GM21390 (cell line): Measurements from ENCODE around the gene SLC46A2.

Experiments used
- ATAC-seq: cut with Tn5 transposase; IDR thresholded peaks from one replicate; pipeline ENCODE4 v1.9.1; 2021; ENCODE audit not compliant: unreplicated experiment

SLC46A2 gene

DNA sequence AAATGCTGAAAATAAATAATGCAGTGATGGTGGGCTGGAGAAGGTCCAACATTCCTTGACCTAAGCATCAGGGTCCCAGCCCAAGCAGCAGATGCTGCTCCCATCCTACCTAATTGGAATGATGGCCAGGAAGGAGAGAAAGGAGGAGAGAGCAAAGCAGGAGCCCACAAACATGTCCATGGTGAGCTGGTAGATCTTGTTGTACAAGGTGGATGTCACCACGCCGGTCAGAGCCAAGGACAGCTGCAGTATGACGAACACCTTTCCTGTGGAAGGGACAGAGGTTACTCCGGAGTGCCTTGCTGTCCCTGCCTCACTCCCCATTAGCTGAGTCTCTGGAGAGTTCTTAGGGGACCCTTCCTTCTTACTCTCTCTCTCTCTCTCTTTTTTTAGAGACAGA lies 4.3 kb downstream of the SLC46A2 start:
- no peak for ATAC-seq

DNA sequence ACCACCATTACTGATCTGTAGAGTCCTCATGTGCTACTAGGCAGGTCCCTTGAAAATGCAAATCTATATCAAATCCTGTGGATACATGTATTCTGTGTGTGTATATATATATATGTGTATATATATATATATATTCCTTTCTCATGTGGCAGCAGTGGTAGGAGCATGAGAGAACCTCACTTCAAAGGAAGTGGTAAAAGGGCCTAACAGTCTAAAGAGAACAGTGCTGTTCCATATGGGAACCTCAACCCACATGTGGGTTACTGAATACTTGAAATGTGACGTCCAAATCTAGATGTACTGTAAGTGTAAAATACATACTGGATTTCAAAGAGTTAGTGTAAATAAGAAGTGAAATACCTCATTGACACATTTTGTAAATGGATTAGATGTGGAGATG lies 5.4 kb downstream of the SLC46A2 start:
- no peak for ATAC-seq

DNA sequence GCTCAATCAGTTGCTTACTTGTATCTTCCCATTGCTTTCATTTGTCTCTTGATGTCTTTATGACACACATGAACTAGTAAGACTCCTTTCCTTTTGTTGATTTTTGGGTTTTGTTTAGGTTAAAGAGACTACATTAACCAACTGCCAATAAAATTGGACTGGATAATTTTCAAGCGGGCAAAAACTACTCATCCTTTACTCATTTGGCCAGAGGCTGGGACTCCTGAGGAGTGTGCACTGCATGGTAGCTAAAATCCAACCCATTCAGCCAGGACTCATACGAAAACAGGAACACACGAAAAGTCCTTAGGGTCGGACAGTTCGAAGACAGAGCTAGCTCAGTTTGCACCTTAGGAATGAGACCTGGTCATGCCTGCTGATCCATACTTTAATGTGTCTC lies 6.0 kb downstream of the SLC46A2 start:
- no peak for ATAC-seq

DNA sequence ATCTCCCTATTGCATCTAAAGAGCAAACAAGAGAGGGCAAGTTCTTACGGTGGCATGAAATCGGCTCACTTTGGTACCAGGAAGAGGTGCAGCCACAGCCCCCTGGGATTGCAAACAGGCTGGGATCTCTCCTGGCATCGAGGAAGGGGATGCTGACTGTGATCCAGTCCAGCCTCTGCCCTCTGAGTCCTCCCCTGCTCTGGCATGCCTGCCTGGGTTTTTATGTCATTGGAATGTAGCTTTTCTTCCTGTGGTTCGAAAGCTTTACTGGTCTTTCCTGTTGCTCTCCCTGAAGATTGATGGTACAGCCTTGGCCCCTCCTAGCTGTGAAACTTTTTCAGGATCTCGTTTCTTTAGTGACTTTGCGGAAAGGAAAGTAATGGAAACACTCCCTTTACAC lies 6.6 kb downstream of the SLC46A2 start:
- ATAC-seq, result no peak

DNA sequence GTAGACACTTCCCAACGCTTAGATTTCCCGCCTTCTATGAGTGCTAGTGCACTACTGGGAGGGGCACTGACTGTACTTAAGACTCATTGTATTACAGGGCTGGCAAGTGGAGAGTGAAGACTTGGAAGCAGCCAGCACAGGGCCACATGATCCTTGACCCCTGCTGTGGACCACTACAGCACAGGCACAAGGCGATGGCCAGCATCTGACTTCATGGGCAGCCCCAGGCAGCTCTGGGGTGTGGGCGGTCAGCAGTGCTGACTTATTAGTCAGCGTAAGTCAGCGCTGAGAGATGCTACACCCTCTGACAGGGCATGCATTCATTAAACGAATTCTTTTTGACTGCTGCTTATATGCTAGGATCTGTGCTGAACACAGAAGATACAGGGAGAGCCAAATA lies 9.3 kb downstream of the SLC46A2 start:
- no peak for ATAC-seq

DNA sequence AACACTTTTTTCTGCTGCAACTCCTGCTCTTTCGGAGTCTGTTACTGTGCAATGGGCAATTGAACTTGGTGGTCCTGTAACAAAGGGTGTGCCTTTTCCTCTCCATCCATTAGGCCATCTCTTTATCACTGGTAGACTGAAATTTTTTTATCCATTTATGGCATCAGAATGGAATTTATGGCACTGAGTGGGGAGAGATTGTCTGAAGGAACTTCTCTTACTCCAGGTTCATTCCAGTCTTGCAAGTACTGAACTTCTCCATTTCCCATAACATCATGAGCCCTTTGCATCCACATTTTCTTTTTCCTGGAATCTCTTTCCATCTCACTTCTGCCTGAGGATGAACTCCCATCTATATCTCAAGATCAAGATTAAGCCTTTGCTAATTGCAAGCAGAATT lies 10.0 kb downstream of the SLC46A2 start:
- no peak for ATAC-seq

DNA sequence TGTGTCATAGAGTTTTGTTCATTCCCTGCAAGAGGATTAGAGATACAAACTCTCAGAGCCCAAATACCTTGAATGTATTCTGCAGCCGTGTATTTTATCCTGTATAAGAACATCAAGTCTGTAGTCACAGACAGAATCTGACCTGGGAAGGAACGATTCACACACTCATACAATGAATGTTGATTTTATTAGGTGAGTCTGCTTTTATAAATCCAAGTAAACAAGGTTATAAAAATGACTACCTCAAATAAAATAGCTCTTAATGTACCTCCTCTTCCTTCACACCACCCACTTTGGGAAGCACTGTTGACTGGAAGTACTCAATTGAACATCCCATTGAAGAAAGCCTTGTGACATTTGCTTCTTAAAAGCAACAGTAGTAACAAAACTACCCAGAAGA lies 11.9 kb downstream of the SLC46A2 start:
- ATAC-seq, result no peak

DNA sequence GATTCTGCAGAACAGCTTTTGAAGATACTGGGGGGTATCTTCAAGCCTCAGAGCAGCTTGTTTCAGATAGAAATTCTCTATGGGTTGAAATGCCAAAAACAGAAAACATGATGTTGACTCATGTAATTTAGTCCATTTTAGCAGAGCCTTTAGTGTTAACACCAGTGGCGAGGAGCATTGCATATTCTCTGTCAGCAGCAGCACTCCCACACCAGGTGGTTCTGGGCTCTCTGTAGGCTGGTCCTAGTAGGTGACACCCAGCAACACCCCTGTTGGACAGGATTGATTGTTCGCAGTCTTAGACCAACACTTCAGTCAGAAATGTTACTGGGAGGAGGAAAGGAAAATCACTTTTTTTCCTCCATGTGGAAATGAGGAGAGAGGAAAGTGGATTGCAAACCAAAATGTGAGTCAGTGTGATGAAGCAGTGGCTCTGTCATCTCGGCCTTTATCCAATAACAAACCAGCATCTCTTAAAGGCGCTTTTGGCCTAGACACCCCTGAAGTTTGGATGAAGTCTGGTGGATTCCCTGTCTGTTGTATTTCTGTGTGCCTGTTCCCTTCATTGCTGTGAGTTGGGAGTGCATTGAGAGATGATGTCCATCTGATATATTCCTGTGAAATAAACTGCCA lies 16.8 kb downstream of the SLC46A2 start:
- no peak for ATAC-seq

DNA sequence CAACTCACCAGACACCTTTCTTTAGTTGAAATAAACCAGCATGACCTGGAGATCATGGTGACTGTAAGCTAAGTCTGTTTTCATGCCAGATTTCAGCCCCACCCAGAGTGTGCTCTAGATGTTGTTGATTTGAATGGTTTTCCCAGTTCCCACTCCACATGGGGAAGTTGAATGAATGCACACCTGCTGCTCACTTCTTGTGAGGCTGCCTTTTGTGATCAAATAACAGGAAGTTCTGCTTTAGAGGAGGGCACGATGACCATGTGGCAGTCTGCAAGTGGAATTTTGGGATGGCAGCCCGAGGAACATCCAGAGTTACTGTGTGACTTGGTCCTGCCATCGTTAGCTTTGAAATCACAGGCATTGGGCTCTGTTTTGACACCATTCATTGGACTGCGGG lies 18.7 kb downstream of the SLC46A2 start:
- no peak for ATAC-seq

DNA sequence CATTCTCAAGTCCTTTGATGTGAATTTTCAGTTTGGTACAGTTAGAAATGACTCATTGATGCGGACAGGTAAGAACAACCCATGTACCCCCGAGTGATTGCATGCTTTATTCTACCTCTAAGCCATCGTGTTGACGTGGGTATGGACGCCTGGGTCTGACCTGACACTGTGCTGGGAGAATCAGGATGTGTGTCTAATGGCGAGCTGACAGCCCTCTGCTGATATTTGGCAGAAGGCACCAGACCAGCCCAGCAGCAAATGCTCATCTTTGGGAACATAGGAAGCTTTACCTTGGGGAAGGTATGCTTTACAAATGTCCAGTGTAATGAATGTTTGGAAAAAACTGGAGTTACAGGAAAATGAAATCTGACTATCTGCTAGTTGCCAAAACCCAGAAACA lies 20.1 kb downstream of the SLC46A2 start:
- no peak for ATAC-seq

DNA sequence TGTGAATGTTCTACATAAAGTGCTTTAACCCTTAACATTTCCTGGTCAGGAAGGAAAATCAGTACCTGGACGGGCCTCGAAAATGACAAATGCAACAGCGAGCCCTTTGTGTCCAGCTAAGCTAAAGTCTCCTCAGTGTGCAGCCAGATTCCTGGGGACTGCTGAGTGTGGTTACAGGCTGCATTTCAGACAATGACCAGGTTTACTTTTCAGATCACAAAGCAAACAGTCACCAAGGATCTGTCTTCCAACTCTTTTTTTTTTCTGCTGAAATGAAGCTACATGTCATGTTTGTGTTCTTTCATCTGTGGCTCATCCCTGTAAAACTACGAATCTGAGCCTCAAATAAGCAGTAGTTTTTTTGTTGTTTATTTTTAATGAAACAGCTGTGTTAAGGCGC lies 20.8 kb downstream of the SLC46A2 start:
- ATAC-seq, result no peak

DNA sequence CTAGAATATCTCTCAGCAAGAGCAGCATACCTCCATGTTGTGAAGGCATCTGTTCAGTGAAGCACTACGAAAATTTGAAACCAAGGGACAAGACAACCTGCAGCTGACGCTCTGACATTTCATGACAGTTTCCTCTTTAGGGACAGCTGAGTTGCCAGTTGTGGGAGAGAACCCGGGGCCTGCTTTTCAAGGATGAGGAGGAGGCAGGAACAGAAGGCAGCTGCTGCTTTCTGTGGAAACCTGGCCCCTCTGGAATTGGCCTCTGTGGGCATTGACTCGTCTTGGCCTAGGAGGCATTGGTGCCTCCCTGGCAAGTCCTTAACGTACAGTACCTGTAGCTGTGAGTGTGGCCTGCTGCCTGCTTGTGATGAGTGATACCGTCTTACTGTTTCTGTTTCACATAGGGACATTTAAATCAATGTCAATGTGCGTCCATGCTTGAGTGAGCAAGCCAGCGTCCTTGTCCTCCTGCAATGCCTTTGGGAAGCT lies 21.6 kb downstream of the SLC46A2 start:
- ATAC-seq, result peak; percentile 70

DNA sequence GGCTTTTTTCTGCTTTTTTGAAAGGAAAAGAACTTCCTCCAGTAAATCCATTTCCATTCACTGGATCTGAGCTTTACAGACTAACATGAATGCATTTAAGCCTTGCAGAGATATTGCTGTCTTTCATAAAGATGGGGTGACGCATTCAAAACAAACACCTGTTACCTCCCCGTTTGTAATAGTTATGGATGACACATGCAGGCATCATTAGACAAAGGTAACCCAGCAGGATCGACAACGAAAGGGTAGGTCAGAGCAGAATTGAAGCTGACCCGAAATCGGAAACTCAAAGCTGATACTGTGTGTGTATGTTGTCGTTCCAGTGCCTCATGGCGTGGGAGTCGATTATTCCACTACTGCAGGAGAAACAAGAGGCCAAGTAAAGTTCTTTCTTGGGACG lies 22.2 kb downstream of the SLC46A2 start:
- no peak for ATAC-seq

DNA sequence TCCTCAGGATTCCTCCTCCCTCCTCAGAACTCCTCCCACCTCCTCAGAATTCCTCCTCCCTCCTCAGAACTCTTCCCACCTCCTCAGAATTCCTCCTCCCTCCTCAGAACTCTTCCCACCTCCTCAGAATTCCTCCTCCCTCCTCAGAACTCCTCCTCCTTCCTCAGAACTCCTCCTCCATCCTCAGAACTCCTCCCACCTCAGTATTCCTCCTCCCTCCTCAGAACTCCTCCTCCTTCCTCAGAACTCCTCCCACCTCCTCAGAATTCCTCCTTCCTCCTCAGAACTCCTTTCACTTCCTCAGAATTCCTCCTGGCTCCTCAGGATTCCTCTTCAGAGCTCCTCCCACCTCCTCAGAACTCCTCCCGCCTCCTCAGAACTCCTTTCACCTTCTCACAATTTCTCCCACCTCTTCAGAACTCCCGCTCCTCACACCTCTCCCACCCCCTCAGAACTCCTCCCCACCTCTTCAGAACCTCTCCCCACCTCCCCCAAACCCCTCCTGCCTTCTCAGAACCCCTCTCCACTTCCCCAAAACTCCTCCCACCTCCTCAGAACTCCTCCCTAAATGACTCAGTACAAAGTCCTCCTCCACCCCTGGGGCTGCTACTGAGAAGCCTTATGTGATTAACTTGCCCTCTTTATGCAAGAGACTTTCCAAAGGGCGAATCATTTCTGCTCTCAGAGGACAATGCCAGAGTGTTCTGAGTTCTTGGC lies 23.2 kb downstream of the SLC46A2 start:
- ATAC-seq, result no peak

DNA sequence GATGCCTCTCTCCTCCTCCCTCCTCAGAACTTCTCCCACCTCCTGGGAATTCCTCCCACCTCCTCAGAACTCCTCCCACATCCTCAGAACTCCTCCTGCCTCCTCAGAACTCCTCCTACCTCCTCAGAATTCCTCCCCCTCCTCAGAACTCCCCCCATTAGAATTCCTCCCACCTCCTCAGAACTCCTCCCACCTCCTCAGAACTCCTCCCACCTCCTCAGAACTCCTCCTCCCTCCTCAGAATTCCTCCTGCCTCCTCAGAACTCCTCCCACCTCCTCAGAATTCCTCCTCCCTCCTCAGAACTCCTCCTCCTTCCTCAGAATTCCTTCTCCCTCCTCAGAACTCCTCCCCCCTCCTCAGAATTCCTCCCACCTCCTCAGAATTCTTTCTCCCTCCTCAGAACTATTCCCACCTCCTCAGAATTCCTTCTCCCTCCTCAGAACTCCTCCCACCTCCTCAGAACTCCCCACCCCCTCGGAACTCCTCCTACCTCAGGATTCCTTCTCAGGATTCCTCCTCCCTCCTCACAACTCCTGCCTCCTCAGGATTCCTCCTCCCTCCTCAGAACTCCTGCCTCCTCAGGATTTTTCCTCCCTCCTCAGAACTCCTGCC lies 23.9 kb downstream of the SLC46A2 start:
- no peak for ATAC-seq

DNA sequence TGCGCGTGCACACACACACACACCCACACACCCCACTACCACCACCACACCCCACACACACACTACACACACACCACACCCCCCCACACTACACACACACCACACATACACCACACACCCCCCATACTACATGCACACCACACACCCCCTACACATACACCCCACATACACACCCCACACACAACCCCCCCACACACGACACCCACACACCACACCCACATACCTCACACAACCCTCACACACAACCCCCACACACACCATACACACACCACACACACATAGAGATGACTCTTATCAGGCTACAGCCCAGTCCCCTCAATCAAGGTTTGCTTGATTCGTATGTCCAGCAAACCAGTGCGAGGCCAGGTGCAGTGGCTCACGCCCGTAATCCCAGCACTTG lies 25.7 kb downstream of the SLC46A2 start:
- no peak for ATAC-seq

DNA sequence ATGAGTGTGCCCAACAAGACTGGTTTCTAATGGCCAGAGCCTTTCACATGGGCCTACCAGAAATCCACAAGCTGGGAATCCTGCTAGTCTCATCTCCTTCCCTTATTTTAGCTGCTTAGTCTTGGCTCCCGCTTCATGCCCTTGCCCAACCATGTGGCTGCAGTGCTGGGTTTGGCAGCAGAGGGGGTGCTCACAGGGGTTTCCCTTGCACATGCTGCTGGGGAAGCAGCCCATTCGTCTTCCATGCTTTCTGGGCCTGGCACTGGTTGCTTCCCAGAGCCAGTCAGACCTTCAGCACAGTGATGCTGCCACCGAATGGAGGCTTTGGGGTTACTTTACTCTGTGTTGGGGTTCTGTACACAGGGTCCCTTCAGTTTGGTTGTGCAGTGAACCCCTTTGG lies 26.3 kb downstream of the SLC46A2 start:
- no peak for ATAC-seq

DNA sequence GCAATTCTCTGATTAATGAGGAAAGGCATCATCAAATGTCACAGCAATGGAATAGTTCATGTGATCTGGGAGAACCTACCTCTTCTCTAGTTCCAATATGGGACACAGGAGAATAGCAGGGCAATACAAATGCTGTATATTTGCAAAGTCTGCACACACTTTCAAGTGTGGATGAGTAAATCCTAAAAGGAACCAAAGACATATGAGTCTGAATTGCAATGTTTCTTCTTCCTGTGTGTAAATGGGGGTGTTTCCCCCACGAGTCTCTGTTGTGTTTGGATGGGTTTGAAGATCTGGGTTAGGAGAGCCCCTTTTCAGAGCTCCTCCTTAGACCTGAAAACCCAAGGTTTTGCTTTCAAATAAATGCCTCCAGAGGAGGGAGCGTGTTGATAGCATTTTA lies 26.9 kb downstream of the SLC46A2 start:
- no peak for ATAC-seq

DNA sequence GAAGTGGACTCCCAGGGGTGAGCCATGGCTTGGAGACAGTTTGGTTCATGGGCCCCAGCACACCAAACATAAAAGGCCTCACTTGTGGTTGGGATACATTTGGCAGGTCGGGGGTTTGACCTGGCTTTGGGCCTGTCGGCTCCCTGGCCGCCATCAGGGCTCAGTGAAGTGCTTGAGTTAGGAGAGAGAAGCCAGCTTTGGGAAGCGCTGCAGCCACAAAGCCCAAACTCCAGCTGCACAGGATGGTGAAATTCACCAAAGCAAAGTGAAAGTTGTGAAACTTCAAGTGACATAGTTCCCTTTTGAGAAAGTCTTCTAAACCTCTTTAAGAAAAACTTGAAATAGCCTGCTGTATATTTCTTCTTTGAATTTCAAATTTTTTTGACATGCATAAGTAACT lies 27.5 kb downstream of the SLC46A2 start:
- peak; percentile 40 for ATAC-seq

DNA sequence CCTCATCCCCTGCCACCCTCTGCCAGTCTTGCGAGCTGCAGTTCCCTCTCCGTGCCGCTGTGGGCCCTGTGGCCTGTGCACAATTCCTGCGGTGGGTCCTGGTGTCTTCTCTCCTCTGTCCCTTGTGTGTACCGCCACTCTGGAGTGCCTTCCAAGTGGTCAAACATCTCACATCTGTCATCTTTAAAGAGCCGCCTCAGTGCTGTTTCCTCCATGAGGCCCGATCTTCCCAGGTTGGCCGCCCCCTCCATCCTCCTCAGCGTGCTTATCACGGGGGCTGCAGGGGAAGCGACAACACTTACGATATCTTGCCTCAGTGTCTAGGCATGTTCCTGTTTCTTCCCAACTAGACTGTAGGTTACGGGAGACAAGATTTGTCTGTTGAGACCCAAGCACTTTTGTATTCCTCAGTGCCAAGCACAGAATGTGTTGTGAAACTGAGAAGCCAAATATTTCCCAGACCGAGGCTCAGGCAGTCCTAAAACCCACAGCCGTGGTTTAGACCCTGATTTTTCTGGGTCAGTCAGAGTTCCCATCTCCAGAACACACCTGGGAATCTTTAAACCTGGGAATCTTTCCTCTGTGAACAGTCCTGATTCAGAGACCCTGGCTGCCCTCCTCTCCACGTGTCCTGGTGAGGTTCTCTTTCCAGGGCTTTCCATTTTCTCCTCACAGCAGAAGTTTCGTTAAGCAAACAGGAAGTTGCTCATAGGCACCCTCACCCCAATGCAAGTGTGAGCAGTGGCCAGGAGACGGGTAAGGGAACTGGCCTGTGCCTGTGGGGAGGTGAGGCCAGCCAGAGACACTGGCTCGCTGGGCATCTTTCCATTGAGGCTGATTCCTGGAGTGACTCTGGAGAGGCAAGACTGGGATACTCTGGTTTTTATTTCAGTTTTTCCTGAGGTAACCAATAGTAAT lies 28.8 kb downstream of the SLC46A2 start:
- no peak for ATAC-seq

DNA sequence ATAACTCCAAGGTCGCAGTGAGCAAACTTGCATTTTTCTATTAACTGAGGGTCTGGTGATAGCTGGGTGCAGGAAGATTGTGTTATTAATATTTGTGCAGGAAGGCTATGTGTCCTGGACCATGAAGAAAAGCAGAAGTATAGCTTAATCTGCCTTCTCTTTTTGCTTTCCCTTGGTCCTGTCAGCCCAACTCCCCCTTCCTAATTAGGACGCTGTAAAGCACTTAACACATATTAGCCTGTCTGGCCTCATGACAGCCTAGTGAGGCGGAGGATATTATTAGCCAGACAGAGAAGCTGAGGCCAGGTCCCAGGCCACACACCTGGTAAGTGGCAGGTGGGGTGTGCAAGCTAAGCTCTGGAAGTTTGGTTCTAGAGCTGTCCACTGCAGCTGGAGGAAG lies 29.5 kb downstream of the SLC46A2 start:
- no peak for ATAC-seq
